ENCODE measurements around the gene CCDC28A. TPM values are rescaled to one million over a fixed set of nuclear protein-coding genes. Genes with fewer than 3 reads are reported as not detected.

Gene CCDC28A
- total RNA-seq, result 8.0 and 16.2 TPM in 2 replicates

DNA sequence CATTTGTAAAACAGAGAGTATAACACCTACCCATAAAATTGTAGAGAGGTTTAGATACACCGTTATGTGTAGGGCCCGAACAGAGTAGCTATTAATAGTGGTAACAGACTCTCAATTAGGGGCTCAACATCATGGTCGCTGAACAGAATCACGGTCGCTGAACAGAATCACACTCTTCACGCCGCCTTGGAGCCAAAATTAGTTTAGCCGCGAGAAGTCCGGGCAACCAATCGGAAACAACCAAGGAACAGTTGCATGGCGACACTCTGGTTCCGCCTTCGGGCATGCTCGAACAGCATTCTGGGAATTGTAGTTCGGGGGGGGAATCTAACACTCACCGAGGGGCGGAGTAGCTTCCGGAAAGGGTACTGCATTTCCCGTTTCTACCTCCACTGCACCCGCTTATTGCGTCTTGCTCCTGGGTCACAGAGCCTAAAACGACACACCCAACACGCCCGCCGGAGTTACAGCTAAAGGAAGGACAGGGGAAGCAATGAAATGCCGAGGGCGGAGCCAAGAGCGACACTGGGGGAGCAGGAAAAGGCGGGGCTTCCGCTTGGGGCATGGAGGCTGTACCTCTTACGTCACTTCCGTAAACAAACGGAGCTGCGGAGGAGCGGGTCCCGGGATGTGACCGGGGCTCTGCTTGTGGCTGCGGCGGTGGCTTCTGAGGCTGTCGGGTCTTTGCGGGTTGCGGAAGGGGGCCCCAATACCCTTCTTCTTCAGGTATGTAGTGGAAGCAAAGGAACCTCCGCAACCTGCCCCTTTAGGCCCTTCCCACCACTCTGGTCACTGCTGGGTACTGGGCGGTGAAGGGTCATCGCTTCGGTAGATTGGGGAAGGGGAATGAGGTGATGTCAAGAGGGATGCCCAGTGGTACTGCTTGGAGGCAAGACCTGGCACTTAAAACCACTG is at the start of gene CCDC28A:
Gene CCDC28A (plus strand): TSS at position 593 of the 915 bp plus-strand sequence. CDS start 2,352 bp downstream, outside the sequence.

DNA sequence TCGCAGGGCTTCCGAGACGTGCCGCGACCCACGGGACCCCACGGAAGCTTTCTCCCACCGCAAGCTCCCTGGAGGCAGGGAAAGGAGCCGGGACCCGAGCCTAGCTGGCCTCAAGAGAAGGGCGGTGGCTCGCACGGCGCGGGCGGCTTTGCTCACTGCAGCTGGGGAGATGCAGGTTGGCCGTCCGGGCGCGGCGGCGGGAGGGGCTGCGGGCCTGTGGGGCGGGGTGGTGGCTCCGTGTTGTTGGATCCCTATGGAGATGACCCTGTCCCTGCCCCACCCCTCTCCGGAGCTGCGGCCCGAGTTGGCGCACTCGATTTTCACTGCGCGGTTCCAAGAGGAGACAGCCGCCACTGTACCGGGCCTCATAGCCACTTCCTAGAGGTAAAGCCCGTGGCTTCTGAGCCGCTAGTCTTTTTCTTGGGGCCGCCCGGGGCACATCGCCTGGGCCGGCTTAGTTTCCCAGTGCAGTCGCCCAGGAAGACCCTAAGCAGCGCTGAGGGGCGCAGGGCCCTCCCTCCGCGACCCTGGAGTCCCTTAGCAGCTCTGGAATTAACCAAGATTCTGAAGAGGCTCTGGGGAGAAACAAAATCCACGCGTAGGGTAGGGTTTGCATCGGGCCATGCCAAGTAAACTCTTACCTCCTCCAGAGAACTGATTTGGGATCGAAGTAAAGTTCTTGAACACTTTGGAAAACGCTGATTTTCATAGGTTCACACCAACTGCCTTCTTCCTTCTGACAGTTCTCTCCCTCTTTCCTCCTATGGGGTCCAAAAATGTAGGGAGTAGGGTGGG is 22.4 kb downstream of the CCDC28A start, which contains the start of gene ECT2L:
Gene ECT2L (plus strand): TSS at position 279 of the 795 bp plus-strand sequence. CDS start 17,188 bp downstream, outside the sequence.

Other genes starting within 250 kb of the CCDC28A start
- not detected in 2 replicates for gene ECT2L, start 22.3 kb downstream of the CCDC28A start, total RNA-seq
- 27.4 and 35.9 TPM in 2 replicates for gene REPS1, start 214.5 kb downstream of the CCDC28A start, total RNA-seq

All from placental pericyte (primary cell).